Activated CD8-positive, alpha-beta memory T cell treated with anti-CD3 and anti-CD28 coated beads, Interleukin-2, amount 50 U/mL, for 24 hours (primary cell): ENCODE data around the gene TSPAN11.

Experiments
- DNase-seq: peaks from one replicate; pipeline ENCODE4 v3.0.0-alpha.2; 2020; ENCODE audit errors: extremely low read depth

TSPAN11 gene

DNA sequence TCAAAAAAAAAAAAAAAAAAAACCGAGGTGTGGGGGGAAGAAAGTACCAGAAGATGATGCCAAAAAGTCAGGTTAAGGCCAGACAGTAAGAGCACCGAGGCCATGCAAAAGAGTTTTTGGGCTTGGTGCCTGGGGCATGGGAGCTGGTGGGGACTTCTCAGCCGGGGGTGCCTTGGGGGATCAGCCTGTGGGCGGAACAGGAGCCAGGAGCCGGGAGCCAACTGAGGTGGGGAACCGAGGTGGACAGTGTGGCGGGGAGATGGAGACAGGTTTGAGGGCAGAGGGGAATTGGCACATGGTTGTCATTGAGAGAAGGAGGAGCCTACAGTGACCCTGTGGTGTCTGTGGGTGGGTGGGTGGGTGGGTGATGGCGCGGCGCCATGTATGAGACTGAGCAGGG is 33.2 kb downstream of the TSPAN11 start:
- no peak for DNase-seq

DNA sequence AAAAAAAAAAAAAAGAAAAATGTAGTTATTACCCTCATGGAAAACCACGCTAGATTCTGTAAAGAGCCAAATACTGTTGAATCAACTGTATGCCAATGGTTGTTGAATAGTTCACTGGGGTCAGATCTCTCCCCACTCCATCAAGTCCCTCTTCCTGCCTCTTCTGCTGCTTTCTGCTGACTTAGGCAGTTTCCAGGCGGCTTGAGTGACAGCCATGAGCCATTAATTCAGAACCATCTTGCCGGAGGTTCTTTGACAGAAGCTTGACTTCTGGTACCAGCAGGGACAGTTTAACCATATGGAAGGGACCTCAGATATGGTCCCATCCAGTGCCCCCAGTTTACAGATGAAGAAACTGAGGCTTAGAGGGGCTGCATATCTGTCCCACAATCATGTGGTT is 34.5 kb downstream of the TSPAN11 start:
- DNase-seq = no peak

DNA sequence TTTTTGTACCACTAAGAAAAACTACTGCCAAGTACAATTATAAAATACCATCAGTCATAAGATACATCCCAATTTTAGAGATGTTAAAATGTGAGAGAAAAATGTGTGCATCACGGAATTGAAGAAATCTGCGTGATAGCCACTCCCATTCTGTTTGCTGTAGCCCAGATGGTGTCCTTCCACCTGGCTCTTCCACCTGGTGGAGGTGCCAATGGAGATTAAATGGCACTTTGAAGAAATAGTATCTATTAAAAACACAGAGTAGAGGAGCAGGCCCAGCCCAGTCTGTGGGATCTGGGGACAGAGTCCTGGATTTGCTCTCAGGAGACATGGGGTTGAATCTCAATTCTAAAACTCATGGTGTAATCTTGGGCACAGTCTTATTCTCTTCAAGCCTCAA is 35.5 kb downstream of the TSPAN11 start:
- DNase-seq = no peak

DNA sequence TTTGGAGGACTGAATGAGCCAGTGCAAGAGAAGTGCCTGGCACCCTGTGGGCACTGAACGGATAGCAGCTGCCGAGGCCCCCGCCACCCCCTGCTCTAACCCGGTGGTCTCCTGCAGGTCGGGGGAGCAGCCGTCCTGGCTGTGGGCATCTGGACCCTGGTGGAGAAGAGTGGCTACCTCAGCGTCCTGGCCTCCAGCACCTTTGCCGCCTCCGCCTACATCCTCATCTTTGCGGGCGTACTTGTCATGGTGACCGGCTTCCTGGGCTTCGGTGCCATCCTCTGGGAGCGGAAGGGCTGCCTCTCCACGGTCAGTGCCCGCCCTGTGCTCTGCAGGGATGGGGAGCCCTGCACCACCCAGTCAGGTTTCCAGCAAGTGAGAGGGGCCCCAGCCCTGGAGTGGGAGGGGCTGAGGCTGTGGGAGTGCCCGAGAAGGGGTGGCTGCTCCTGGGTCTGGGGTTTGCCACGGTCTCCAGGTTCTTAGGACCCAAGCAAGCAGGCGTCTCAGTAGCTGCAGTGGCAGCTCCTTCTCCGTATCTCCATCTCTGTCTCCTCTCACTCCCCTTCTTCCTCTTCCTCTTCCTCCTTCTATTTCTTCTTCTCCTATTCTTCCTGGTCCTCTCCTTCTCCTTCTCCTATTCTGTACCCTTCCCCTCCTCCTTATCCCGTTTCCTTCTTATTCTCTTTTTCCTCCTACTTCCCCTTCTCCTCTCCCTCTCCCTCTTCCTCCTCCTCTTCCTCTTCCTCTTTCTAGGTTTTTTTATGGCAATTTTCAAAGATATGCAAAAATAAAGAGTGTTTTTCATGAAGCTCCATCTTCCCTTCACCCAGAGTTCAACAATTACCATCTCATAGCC is 37.4 kb downstream of the TSPAN11 start:
- no peak for DNase-seq

DNA sequence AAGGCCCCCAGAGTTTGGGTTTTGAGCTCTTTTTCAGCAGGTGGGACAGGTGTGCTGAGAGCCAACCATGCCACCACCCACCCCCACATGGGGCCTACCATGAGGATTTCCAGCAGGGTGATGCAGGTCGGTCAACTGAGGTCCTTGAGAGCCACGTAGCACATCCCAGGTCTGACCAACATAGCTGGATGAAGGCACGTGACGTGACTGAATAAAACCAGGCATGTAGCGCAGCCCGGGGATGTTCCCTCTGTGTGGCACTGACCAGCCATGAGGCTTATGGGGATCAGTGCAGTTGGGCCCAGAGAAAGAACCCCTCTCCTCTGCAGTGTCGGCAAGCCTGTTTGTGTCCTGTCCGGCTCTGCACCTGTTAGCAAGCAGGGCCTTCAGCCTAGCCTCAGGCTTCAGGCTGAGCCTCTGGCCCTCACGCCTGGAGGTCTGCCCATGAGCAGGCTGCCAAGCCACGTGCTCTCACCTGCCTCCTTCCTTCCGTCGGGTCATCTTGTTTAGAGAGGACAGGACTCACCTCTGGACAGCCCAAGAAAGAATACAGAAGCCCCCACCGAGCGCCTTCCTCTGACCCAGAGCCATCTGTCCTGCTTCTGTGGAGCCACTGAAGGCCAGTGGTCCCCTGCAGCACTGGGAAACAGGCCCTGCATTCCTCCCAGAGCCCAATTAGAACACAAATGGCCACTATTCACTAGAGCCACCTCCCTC is 38.5 kb downstream of the TSPAN11 start:
- no peak for DNase-seq

DNA sequence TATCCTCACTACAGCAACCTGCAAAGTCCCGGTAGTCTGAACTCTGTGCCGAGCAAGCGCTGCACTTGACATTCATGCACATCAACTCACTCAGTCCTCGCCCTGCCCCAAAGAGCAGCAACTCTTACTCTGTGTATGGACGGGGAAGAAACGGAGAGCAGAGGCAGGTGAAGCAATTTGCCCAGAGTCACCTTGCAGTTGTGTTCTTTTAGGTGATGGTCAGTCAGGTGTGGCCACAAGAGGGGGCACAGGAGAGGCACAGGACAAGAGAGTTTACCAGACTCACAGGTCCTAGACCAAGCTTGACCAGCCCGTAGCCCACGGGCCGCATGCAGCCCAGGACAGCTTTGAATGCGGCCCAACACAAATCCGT is 39.1 kb downstream of the TSPAN11 start:
- no peak for DNase-seq

DNA sequence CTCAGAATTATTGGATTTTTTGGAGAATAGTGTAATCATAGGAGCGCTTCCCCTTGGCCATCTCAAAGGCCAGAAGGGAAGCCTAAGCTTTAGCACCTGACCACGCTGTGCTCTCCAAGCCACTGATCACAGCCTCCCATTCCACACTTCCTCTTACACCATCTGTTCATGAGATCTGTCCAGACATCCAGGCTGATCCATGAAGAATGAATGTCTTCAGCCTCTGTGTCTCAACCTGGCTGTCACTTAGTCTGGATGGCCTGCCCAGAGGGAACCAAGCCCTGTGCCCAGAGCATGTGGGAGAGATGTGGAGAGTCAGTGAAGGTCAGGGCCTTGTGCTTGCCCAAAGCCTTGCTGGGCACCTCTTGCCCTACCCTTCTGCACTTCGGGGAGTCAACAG is 40.5 kb downstream of the TSPAN11 start:
- DNase-seq = no peak

DNA sequence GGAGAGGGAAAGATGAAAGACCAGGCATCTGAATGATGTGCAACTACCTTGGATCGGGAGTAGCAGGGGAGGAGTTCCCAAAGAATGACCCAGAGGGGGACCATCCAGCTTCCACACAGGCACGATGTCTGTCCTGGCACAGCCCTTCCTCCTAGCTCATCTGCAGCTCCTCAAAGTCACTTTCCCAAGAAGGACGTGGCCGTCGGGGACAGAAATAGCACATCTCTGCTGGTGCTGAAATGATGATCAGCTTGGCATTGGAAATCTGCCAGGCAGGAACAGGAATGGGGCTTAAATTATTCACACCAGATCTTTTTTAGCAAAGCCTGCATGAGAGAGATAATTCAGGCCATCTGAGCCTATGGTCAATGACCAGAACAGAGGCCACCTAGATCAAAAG is 41.7 kb downstream of the TSPAN11 start:
- DNase-seq = no peak

DNA sequence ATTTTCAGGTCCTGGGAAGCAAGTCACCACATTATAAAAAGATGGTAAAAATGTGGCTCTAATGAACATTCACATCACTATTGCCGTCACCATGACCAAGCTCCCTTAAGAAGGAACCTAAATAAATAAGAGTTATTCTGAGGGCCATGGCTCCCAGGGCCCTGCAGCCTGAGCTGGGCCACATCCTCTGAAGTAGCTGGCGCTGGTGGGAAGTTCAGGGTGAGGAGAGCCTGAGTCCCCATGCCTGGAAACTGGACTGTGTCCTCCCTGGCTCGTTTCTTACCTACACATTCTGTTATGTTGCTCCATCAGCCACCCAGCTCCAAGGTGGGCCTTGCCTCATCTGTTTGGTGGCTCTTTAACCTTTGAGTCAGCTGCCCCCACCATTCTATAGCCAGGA is 42.5 kb downstream of the TSPAN11 start:
- no peak for DNase-seq

DNA sequence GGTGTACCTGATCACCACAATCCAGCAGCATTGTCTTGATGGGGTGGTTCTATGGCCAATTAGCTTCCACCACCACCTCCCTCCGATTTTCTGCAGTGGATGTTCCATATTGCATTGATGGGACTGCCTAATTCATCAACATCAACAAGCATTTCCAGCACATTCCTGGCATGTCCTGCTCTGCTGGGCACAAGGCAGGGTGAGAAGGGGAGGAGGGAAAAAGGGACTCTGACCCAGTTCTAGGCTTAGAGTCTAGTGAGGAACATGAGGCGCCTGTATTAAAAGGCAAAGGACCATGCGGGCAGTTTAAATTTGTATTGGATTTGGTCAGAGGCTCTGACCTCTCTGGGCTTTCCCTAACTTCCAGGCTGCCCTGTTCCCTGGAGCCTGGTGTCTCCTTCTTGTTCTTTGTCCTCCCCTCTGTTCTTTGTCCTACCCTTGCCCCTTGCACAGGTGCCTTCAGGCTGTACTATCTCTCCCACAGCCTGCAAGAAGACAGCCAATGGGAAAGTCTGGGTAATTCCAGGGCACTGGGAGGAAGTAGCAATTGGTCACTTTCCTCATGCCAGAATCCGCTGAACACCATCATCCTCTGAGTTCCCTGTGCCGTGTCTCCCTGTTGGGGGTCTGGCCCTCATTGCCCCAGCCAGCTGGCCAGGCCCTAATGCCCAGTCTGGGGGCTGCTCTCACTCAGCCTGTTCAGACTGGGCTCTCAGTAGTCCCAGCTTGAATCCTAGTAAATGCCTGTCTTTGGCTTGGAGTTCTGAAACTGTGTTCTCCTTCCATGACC is 43.3 kb downstream of the TSPAN11 start:
- DNase-seq = no peak

DNA sequence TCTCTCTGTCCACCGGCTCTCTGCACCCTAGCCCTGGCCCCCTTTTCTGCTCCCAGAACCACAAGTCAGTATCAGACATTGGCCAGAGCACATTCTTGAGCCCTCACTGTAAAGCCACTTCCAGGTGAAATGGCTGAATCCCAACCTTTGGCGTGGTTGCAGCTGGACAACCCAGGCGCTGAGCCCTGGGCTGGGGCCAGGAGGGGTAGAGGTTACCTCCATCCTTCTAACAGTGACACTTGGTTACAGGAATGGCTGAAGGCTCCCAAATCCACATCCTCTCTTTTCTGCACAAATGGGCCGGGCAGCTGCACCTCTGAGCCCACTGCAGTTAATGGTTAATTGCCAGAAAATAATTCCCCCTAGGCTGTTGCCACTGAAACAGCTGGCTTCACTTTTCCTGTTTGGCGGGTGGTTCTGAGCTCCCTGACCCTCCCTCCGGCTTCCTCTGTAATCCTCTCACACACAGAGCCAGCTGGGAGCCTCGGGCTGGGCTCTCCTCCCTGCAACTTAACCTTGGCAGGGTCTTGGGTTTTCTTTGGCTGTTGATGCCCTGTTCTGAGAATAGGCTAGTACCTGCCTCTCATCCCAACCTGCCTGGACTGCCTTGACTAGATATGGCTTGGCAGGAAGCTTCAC is 44.1 kb downstream of the TSPAN11 start:
- no peak for DNase-seq

DNA sequence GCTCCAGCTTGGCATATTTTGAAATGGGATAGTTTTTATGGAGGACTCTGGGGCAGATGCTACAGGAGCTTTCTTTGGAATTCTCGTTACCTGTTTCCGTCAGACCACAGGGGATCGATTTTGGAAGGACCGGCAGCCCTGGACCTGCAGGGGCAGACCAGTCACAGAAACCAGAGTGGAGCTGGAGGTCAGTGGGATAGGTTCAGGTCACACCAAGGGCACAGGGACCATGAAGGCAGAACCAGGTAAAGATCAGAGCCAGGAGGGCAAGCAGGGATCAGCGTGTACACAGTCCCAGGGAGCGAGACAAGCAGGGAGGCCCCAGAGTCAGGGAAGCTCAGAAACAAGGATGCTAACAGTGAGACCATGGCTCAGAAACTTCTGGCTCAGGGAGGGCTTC is 45.5 kb downstream of the TSPAN11 start:
- no peak for DNase-seq

DNA sequence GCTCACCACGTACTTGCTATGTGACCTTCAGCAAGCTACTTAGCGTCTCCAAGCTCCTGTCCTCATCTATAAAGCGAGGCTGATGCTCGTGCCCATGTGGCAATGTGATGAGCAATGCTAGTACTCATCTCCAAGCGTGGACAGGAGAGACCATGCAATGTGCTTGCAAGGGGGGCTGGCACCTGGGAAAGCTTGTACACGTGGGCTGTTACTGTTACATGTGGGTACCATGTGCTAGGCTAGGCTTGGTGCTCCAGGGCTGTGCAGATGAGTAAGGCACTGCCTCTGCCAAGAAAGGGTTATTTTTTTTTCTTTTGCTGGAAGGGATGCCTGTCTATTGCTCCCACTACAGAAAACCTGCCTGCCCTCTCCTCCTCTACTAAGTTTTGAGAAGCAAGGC is 46.6 kb downstream of the TSPAN11 start:
- DNase-seq = no peak

DNA sequence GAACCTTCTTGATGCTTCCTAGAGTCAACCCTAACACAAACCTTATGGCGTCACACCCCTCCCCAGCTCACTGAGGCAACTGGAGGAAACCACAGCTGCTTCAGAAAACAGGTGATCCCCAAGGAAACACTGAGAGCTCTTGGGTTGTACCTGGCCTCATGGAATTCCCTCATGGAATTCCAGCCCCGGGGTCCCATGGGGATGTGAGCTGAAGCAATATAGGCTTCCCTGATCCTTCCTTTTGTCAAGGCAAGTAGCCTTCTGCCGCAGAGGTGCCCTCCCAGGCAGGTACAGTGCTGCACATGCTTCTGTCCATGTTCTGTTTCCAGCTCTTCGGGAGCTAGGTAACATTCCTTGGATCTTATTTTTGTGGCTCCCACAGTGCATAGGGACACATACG is 47.3 kb downstream of the TSPAN11 start:
- DNase-seq = no peak

DNA sequence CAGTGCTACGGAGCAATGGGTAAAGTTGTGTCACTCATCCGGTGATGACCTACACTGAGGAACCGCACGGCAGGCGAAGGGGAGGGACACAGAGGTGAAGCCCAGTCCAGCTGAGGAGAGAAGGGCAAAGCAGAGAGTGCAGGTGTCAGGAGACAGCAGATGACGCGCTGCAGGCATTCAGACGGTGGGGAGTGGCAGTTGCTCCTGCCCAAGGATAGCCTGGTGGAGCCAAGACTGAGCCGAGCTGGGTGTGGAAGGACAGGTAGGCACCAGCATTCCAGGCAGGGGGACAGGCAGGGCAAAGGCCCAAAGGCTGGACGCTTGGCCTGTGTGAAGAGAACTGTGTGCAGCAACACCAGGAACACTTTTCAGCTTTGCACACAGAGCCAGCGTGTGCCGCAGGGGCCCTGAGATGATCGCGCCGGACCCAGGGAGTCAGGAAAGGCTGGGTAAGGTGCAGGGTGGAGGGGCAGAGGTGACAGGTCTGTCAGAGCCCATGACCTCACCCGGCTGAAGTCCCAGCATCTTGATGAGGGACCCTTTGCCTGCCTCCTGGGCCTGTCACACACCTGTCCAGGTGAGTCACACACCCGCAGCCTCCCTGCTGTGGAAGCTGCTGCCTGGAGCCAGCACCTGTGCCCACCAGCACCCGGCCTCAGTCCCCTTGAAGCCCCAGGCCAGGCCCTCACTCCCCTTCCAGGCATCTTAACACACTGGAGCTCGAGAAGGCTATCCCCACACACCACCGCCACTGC is 48.4 kb downstream of the TSPAN11 start:
- DNase-seq = no peak

DNA sequence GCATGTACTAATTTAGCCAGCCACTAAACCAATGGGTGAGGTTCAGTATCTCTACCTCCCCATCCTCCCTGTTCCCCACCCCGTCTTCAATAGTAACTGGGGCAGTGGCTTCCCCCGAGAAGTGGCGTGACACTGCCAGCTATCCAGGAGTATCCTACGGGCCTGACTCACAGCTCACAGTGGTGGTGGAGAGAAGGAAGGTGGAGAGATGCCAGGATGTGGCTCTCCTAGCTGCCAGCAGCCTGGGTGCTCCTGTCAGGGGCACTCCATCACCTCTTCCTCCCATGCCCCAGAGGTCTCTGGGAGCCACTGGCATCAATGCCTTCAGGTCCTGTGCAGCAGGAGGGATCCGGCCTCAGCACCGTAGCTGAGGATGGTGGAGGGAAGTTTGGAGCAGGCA is 49.0 kb downstream of the TSPAN11 start:
- no peak for DNase-seq

DNA sequence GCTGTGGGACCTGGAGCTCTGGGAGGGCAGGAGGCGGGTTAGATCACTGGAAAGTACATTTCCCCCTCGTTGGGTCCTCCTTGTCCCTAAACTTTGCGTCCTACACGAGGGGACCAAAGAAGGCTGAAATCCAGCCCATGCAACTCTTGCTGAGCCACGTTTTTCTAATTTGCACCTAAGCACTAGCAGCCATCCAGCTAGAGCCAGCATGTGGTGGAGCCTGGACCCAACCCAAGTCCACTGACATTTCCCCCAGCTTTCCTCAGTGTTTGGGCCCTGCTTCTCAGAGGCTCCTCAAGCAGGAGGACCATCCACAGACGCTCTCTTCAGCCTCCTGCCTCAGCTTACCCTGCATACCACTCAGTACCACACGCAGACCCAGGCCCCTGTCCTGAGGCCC is 49.7 kb downstream of the TSPAN11 start:
- DNase-seq = no peak

DNA sequence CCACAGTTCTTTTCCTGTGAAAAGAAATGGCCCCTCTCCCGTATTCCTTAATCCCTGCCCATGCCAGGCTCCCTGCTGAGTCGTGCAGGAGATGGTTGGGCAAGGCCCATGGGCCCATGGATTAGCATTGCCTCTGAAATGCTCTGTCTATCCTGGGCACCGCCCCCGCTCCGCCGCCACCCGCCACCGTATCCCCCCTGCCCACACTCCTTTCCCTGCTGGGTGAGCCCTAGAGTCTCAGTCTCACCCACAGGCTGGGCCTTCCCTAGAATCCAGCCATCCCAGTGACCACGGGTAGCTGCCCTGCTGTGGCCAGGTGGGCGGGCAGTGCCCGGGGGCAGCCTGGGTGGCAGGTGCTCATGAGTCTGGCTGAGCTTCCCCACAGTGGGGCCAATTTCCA is 50.6 kb downstream of the TSPAN11 start:
- DNase-seq = no peak

DNA sequence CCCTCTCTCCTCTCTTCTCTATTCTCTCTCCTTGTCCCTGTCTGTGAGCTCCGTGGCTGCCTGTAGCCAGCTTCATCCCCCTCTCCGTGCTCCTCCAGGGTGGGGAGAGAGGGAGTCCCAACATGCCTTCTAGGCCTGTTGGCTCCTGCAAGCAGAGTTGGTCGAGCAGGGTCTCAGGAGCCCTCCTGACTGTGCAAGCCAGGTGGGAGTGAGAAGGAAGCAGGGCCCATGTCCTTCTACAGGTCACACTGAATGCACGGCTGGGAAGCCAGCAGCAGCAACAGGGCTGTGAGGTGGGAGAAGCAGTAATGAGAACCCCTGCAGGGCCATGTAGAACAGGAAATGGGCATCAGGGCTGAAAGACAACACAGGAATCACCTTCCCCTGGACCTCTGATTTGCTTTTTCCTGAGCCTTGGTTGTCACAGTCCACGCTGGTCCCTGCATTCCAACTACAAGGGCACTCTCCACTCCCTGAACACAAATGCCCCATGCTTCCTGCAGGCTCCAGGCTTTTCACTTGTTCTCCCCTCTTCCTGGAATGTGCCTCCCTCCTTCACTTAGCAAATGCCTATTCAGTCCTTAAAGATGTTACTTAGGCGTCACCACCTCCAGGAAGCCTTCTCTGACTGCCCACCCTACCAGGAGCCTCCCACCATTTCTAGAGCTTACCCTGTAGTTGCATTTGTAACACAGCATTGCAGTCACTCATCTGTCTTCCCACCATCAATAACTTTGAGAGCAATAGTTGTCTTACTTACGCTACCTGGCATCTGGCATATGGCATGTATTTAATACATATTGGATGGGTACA is 51.2 kb downstream of the TSPAN11 start:
- DNase-seq = no peak

DNA sequence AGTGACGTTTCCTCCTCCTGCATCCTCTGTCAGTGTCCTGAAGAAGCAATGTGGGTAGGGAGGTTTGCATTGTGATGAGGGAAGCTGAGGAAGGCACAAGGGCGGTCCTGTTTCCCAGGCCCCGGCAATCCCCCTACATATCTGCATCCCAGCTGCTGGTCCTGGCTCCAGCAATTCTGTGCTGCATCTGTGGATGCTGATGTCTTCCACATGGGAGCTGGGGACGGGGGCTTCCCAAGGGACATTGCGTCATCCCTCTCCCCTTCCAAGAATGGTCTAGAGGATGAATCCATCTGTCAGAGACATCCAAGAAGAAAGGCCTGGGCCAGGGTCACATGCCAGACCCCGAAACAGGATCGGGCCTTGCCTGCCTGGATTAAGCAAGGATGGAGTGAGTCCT is 52.1 kb downstream of the TSPAN11 start:
- no peak for DNase-seq
